Panc1 (cell line): ENCODE results near the gene RANBP3L. TPM values are rescaled to one million over a fixed set of nuclear protein-coding genes. Genes with fewer than 3 reads are reported as not detected.

ENCODE experiments used
- ATAC-seq: fragments of 200-7000 bp; cut with Tn5 transposase; 2 replicates; pipeline ENCODE4 v1.9.1; 2020; ENCODE audit warnings: mild to moderate bottlenecking, moderate library complexity
- BruUV-seq: library from RNA; stranded (reverse); fragments of 400-500 nt; replicated peaks from 2 replicates; lab custom pipeline; 2021; lab: Mats Ljungman, UMichigan
- CTCF ChIA-PET: fragments of 300-600 bp; sonication (Branson Sonifier 250); formaldehyde crosslinking; loops from one replicate; lab custom pipeline; 2022; ENCODE audit warnings: antibody characterized with exemption; lab: Charles Lee
- POLR2A ChIA-PET: fragments of 300-600 bp; sonication (Branson Sonifier 250); formaldehyde crosslinking; loops from one replicate; lab custom pipeline; 2022; ENCODE audit warnings: antibody characterized with exemption; lab: Charles Lee
- DNase-seq: peaks from one replicate; pipeline ENCODE4 v3.0.0-alpha.2; 2010; ENCODE audit warnings: low read depth, low spot score
- H3K27ac ChIP-seq: 2 replicates; pipeline ENCODE4 v1.5.1; 2011; ENCODE audit warnings: mild to moderate bottlenecking, low read length, inconsistent platforms
- H3K27me3 ChIP-seq: fragments of 200-500 bp; sonication (Bioruptor generic); 2 replicates; pipeline ENCODE4 v1.6.0; 2014; ENCODE audit warnings: low read length, inconsistent platforms; ENCODE audit not compliant: control insufficient read depth, insufficient read depth
- H3K36me3 ChIP-seq: fragments of 200-500 bp; sonication (Bioruptor generic); 2 replicates; pipeline ENCODE4 v1.5.1; 2014; ENCODE audit warnings: inconsistent platforms, mild to moderate bottlenecking, low read length, moderate library complexity; ENCODE audit not compliant: control insufficient read depth, insufficient read depth
- H3K4me1 ChIP-seq: 2 replicates; pipeline ENCODE4 v1.5.1; 2011; ENCODE audit warnings: inconsistent platforms, mild to moderate bottlenecking, low read length, moderate library complexity; ENCODE audit not compliant: control insufficient read depth, insufficient read depth
- H3K4me3 ChIP-seq, 2 experiments: 2 replicates each; pipeline ENCODE4 v1.5.1; 2011 to 2012; ENCODE audit warnings: low read depth in 2 of 2, low read length in 2 of 2, mild to moderate bottlenecking in 2 of 2, inconsistent platforms in 1 of 2, moderate library complexity in 1 of 2
- H3K9me3 ChIP-seq: fragments of 200-500 bp; sonication (Bioruptor generic); 2 replicates; pipeline ENCODE4 v1.5.1; 2014; ENCODE audit warnings: low read depth, mild to moderate bottlenecking, inconsistent platforms, low read length, moderate library complexity; ENCODE audit not compliant: control insufficient read depth, insufficient read depth
- CTCF ChIP-seq: fragments of 450-650 bp; IDR thresholded peaks from 2 replicates; pipeline ENCODE4 v1.5.1; 2017; ENCODE audit warnings: mild to moderate bottlenecking
- POLR2AphosphoS5 ChIP-seq: IDR thresholded peaks from 2 replicates; pipeline ENCODE4 v1.6.1; 2012; ENCODE audit warnings: mild to moderate bottlenecking, low read depth, low read length, moderate library complexity
- SIN3A ChIP-seq: IDR thresholded peaks from 2 replicates; pipeline ENCODE4 v1.6.1; 2012; ENCODE audit warnings: low read depth, mild to moderate bottlenecking, low read length, moderate library complexity, borderline replicate concordance; ENCODE audit not compliant: insufficient read depth
- TCF7L2 ChIP-seq: IDR thresholded peaks from 2 replicates; pipeline ENCODE4 v1.6.1; 2011; ENCODE audit warnings: mild to moderate bottlenecking, low read depth, low read length, inconsistent platforms
- in situ Hi-C: cut with HindIII; loops from 2 replicates; pipeline ENCODE4 v1.10.0; 2016; ENCODE audit warnings: low sequenced_read_pairs, low pct_unique_long_range_greater_than_20kb
- intact Hi-C: fragments of 100-400 bp; cut with micrococcal nuclease; formaldehyde crosslinking; loops from one replicate; pipeline ENCODE4 v1.10.0; 2022; ENCODE audit not compliant: unreplicated experiment
- total RNA-seq: library from RNA; stranded (reverse); gene quantifications from one replicate; pipeline ENCODE4 v1.2.1, GENCODE V29; 2021; ENCODE audit not compliant: unreplicated experiment
- TF ChIP-seq, protein P1 (sequence below), 2 experiments: IDR thresholded peaks; 2 replicates each; pipeline ENCODE4 v1.6.1; 2011 to 2012; ENCODE audit warnings: low read depth in 2 of 2, control low read depth in 1 of 2, low read length in 1 of 2, mild to moderate bottlenecking in 1 of 2, moderate library complexity in 1 of 2; ENCODE audit not compliant: insufficient read depth in 1 of 2

RANBP3L gene
- total RNA-seq, 1 experiment from 2014 or later = 0.28 TPM

DNA sequence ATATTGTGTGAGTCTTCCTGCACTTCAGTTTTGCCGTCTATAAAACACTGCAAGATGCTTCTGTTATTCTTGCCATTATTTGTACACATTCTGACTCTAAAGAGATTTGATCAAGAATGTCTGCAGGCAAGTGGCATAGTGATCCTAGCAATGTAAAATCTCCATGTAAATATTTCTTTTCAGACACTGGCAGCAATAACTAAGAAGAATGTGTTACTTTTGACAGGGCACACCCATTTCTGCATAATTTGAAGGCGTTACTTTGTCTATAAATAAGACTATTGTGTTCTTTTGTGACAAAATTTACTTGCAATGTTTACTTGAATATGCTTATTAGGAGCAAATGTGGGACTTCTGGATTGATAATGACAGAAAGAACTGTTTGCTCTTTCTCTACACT is 20.1 kb downstream of the RANBP3L start:
- POLR2A ChIA-PET = no interaction called here
- no TSS peak for BruUV-seq
- Histone ChIP-seq H3K27ac (no peak overlapping the region), H3K4me1 (no peaks in the 10 kb centered on the region), H3K27me3 (peaks cover 6% of the 10 kb centered on the region), H3K36me3 (no peaks in the 10 kb centered on the region), H3K9me3 (no peaks in the 10 kb centered on the region), H3K4me3 (no peak overlapping the region)
- no peak for TF ChIP-seq SIN3A
- DNase-seq (no peak), ATAC-seq (no peak)
- in situ Hi-C loops (no loop called here), intact Hi-C loops (no loop called here)
- CTCF ChIA-PET = no interaction called here

GRCh38 chr5:36279054-36279698 is 22.5 kb downstream of the RANBP3L start:
- POLR2A ChIA-PET = no interaction called here
- Histone ChIP-seq H3K4me3 (no peak overlapping the region), H3K27me3 (peaks cover 2% of the 10 kb centered on the region), H3K27ac (no peak overlapping the region), H3K9me3 (no peaks in the 10 kb centered on the region), H3K4me1 (no peaks in the 10 kb centered on the region), H3K36me3 (no peaks in the 10 kb centered on the region)
- intact Hi-C loops = no loop called here
- ATAC-seq (no peak), DNase-seq (no peak)
- CTCF ChIA-PET = no interaction called here
- BruUV-seq = no TSS peak
- no peak for TF ChIP-seq TCF7L2
- TF ChIP-seq SIN3A = no peak
- TF ChIP-seq CTCF = no peak
- TF ChIP-seq, protein P1, sequence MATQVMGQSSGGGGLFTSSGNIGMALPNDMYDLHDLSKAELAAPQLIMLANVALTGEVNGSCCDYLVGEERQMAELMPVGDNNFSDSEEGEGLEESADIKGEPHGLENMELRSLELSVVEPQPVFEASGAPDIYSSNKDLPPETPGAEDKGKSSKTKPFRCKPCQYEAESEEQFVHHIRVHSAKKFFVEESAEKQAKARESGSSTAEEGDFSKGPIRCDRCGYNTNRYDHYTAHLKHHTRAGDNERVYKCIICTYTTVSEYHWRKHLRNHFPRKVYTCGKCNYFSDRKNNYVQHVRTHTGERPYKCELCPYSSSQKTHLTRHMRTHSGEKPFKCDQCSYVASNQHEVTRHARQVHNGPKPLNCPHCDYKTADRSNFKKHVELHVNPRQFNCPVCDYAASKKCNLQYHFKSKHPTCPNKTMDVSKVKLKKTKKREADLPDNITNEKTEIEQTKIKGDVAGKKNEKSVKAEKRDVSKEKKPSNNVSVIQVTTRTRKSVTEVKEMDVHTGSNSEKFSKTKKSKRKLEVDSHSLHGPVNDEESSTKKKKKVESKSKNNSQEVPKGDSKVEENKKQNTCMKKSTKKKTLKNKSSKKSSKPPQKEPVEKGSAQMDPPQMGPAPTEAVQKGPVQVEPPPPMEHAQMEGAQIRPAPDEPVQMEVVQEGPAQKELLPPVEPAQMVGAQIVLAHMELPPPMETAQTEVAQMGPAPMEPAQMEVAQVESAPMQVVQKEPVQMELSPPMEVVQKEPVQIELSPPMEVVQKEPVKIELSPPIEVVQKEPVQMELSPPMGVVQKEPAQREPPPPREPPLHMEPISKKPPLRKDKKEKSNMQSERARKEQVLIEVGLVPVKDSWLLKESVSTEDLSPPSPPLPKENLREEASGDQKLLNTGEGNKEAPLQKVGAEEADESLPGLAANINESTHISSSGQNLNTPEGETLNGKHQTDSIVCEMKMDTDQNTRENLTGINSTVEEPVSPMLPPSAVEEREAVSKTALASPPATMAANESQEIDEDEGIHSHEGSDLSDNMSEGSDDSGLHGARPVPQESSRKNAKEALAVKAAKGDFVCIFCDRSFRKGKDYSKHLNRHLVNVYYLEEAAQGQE (IDR thresholded peaks at IDR 0.05; ENCODE audit: insufficient read depth in 1 of 2, low read depth in 2 of 2, low read length in 1 of 2) = no peak
- no peak for TF ChIP-seq POLR2AphosphoS5
- in situ Hi-C loops = no loop called here

DNA sequence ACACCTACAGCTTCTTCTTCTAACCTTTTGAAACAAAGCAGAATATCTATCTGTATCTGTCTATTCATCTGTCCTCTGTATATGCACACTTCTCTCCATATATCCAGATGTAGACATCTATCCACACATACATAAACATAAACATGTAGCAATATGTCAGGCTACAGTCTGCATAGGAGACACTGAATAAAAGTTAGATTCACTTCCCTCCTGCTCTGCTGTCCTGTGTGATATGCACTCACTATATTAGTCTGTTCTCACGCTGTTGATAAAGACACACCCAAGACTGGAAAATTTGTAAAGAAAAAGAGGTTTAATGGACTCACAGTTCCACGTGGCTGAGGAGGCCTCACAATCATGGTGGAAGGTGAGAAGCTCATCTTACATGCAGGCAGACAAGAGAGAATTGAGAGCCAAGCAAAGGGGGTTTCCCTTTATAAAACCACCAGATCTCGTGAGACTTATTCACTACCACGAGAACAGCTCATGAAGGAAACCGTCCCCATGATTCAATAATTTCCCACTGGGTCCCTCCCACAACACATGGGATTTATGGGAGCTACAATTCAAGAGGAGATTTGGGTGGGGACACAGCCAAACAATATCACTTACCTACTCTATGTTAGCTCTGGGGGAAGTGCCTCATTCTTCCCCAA is 24.1 kb downstream of the RANBP3L start:
- ChIA-PET POLR2A (interaction anchor here (0.6 kb wide), 1 partner anchor 18 kb away, joined by 4 read pairs; no protein-coding TSS in a partner anchor), CTCF (interaction anchor here (0.6 to 1.1 kb wide), 2 partner anchors 12 to 49 kb away, joined by 4 to 6 read pairs; no protein-coding TSS in a partner anchor)
- BruUV-seq = no TSS peak
- Histone ChIP-seq H3K4me1 (no peaks in the 10 kb centered on the region), H3K9me3 (no peaks in the 10 kb centered on the region), H3K36me3 (no peaks in the 10 kb centered on the region), H3K27ac (no peak overlapping the region), H3K4me3 (no peak overlapping the region), H3K27me3 (peaks cover 2% of the 10 kb centered on the region)
- intact Hi-C loops = no loop called here
- TF ChIP-seq, protein P1 (IDR thresholded peaks at IDR 0.05; ENCODE audit: insufficient read depth in 1 of 2, low read depth in 2 of 2, low read length in 1 of 2) = no peak
- TF ChIP-seq POLR2AphosphoS5 = no peak
- no peak for TF ChIP-seq TCF7L2
- no peak for TF ChIP-seq CTCF
- TF ChIP-seq SIN3A = no peak
- no peak for ATAC-seq
- DNase-seq = no peak
- in situ Hi-C loops = no loop called here
